Measurements from ENCODE around the gene HIRA. TPM values are rescaled to one million over a fixed set of nuclear protein-coding genes. Genes with fewer than 3 reads are reported as not detected.

Gene HIRA
- total RNA-seq, 1 experiment from 2014 or later, result 51.0 TPM

GRCh38 chr22:19353363-19354131 is 78.0 kb downstream of the HIRA start:
- POLR2A ChIA-PET, result interaction anchor here (0.5 kb wide), 1 partner anchor 31 kb away, joined by 4 read pairs; no protein-coding TSS in a partner anchor
- H3K27me3 Mint-ChIP-seq (ENCODE audit: low read depth), result no peaks in the 10 kb centered on the region
- H3K27ac Mint-ChIP-seq, result no peak overlapping the region
- no peak for TF ChIP-seq ZNF416 (CRISPR knock-in tag; IDR thresholded peaks at IDR 0.05)
- TF ChIP-seq ATF2 (CRISPR knock-in tag; IDR thresholded peaks at IDR 0.05; ENCODE audit: borderline replicate concordance, low read depth), result no peak
- no peak for TF ChIP-seq ZNF532 (CRISPR knock-in tag; IDR thresholded peaks at IDR 0.05; ENCODE audit: borderline replicate concordance)
- TF ChIP-seq TEAD4 (CRISPR knock-in tag; IDR thresholded peaks at IDR 0.05), result no peak
- no peak for TF ChIP-seq NFATC4 (CRISPR knock-in tag; IDR thresholded peaks at IDR 0.05)
- no peak for TF ChIP-seq IRF2 (CRISPR knock-in tag; IDR thresholded peaks at IDR 0.05; ENCODE audit: borderline replicate concordance, low read depth)
- no peak for TF ChIP-seq ZNF423 (CRISPR knock-in tag; IDR thresholded peaks at IDR 0.05)
- no peak for TF ChIP-seq ATF6 (CRISPR knock-in tag; IDR thresholded peaks at IDR 0.05)
- peaks cover 49% of the 10 kb centered on the region for H3K36me3 Mint-ChIP-seq
- H3K4me1 Mint-ChIP-seq, result no peaks in the 10 kb centered on the region
- no peak for ATAC-seq
- no peak overlapping the region for H3K4me3 Mint-ChIP-seq
- no peak for DNase-seq (ENCODE audit: low spot score)
- CTCF ChIA-PET, result interaction anchor here (0.8 kb wide), 1 partner anchor 175 kb away, joined by 3 read pairs; the partner anchor contains the start of gene SLC25A1
- H3K9me3 Mint-ChIP-seq, result no peaks in the 10 kb centered on the region

GRCh38 chr22:19352766-19353165 is 78.8 kb downstream of the HIRA start:
- Mint-ChIP-seq H3K4me1 (no peaks in the 10 kb centered on the region), H3K27ac (no peak overlapping the region), H3K4me3 (no peak overlapping the region), H3K36me3 (peaks cover 48% of the 10 kb centered on the region), H3K27me3 (ENCODE audit: low read depth) (no peaks in the 10 kb centered on the region), H3K9me3 (no peaks in the 10 kb centered on the region)
- no peak for ATAC-seq
- TF ChIP-seq MLX (CRISPR knock-in tag; IDR thresholded peaks at IDR 0.05) (no peak), IRF2 (CRISPR knock-in tag; IDR thresholded peaks at IDR 0.05; ENCODE audit: borderline replicate concordance, low read depth) (no peak), NFYB (CRISPR knock-in tag; conservative IDR thresholded peaks at IDR 0.05; ENCODE audit: low read depth) (no peak), ZNF263 (CRISPR knock-in tag; IDR thresholded peaks at IDR 0.05; ENCODE audit: low read depth) (no peak), ESRRA (CRISPR knock-in tag; IDR thresholded peaks at IDR 0.05; ENCODE audit: borderline replicate concordance) (no peak), USF2 (CRISPR knock-in tag; IDR thresholded peaks at IDR 0.05) (no peak), ZNF512 (CRISPR knock-in tag; IDR thresholded peaks at IDR 0.05; ENCODE audit: borderline replicate concordance) (no peak)
- ChIA-PET CTCF (interaction anchor here (0.6 kb wide), 1 partner anchor 100 kb away, joined by 4 read pairs; no protein-coding TSS in a partner anchor), POLR2A (no interaction called here)
- no peak for DNase-seq (ENCODE audit: low spot score)
